ENCODE results near the gene C1orf53. TPM values are rescaled to one million over a fixed set of nuclear protein-coding genes. Genes with fewer than 3 reads are reported as not detected.
A peak's percentile ranks its signal among the peaks of the same experiment; 100 is the strongest.

Gene C1orf53
- total and polyA plus RNA-seq, 5 experiments from 2014 or later: 1.4 to 2.7 TPM; not detected in 3

DNA sequence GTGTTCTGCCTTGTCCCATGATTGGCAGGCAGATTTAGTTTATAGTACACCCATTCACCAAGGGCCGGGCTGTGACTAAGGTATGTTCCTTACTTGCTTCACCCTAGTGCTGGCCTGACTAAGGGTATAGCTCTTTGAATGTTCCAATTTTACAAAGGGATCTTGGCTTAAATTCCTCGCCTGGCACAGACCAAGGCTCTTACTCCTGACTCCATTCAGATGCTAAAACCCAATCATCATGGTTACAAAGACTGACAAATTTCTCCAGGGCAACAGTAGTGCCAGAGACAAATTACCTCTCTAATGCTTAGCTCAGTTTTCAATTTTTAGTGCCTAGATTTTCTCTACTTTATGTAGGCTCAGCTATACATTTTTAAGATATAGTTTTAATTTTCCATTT is 11.5 kb upstream of the C1orf53 start:
- Mint-ChIP-seq H3K9me3 (peaks cover 0 to 2% (median 0%) of the 10 kb centered on the region in 9 donors), H3K27me3 (peaks cover 30 to 62% (median 39%) of the 10 kb centered on the region in 5 donors), H3K4me1 (peaks cover 0 to 2% (median 0%) of the 10 kb centered on the region in 4 donors), H3K36me3 (peaks cover 0 to 11% (median 0%) of the 10 kb centered on the region in 3 donors), H3K4me3 (no peak overlapping the region), H3K27ac (no peak overlapping the region)
- ATAC-seq (no peak), DNase-seq (no peak)
- POLR2A ChIA-PET: no interaction called here

DNA sequence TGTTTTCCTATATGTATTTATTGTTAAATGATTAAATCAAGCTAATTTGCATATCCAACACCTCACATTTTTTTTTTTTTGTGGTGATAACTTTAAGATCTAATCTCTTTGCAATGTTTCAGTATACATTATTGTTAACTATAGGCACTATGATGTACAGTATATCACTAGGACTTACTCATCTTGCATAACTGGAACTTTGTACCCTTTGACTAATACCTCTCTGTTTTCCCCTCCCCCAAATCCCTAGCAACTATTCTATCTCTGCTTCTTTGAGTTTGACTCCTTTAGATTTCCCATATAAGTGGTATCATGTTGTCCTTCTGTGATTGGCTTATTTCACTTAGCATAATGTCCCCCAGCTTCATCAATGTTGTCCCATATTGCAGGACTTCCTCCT is 9.7 kb upstream of the C1orf53 start:
- Mint-ChIP-seq H3K9me3 (peaks cover 0 to 2% (median 0%) of the 10 kb centered on the region in 9 donors), H3K4me1 (peaks cover 0 to 2% (median 0%) of the 10 kb centered on the region in 4 donors), H3K27me3 (peaks cover 38 to 74% (median 49%) of the 10 kb centered on the region in 5 donors), H3K36me3 (peaks cover 0 to 11% (median 0%) of the 10 kb centered on the region in 3 donors), H3K27ac (no peak overlapping the region), H3K4me3 (no peak overlapping the region)
- no peak for ATAC-seq
- DNase-seq: no peak
- POLR2A ChIA-PET: no interaction called here

DNA sequence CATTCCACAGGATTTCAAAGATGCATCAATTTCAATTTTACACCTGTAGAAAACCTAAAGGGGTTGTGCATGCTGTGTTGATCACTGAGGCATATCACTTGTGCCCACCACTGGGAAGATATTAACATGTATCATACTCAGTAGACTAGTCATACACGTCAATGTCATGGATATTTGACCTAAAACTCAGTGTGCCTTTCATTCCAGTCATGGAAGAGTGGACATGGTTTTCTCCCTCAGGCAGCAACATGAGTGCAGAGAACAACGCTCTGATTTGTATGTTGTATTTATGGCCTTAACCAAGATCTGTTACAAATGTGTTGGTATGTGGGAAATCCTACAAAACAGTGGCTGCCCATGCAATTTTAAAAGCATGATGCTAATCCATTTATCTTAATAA is 6.1 kb upstream of the C1orf53 start:
- no peak overlapping the region for H3K27ac Mint-ChIP-seq
- POLR2A ChIA-PET: no interaction called here

DNA sequence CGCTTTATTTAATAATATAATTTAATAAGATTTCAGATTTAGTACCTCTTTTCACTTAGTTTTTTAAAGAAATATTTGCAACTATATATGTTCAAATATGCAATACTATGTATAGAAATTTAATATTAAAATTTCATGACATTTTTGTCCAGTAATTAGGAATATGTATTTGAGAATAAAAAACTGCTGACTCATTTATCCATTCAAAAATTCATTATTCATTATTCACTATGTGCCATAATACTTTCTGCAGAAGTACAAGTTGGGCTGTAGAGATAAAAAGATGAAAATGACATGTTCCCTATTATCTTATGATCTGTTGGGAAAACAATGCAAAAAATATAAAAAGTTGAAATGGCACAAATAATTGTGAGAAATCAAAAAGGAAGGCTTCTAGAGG is 3.4 kb upstream of the C1orf53 start:
- DNase-seq (no peak), ATAC-seq (no peak)
- Mint-ChIP-seq H3K4me1 (peaks cover 6 to 18% (median 12%) of the 10 kb centered on the region in 4 donors), H3K9me3 (peaks cover 0 to 2% (median 0%) of the 10 kb centered on the region in 9 donors), H3K27ac (peak overlapping the region in 1 of 10 donors; percentile 63), H3K27me3 (peaks cover 30 to 43% (median 39%) of the 10 kb centered on the region in 5 donors), H3K36me3 (peaks cover 0 to 8% (median 0%) of the 10 kb centered on the region in 3 donors), H3K4me3 (no peak overlapping the region)
- POLR2A ChIA-PET: interaction anchor here (0.6 kb wide), 1 partner anchor 59 kb away, joined by 3 read pairs; no protein-coding TSS in a partner anchor

More for the DNA sequence above, 6.1 kb upstream of the C1orf53 start:
- no peak for ATAC-seq
- H3K36me3 Mint-ChIP-seq: peaks cover 0 to 11% (median 0%) of the 10 kb centered on the region in 3 donors
- no peak for DNase-seq
- H3K4me3 Mint-ChIP-seq: no peak overlapping the region
- peaks cover 32 to 54% (median 48%) of the 10 kb centered on the region in 5 donors for H3K27me3 Mint-ChIP-seq
- H3K9me3 Mint-ChIP-seq: peaks cover 0 to 2% (median 0%) of the 10 kb centered on the region in 9 donors
- H3K4me1 Mint-ChIP-seq: peaks cover 0 to 2% (median 0%) of the 10 kb centered on the region in 4 donors

DNA sequence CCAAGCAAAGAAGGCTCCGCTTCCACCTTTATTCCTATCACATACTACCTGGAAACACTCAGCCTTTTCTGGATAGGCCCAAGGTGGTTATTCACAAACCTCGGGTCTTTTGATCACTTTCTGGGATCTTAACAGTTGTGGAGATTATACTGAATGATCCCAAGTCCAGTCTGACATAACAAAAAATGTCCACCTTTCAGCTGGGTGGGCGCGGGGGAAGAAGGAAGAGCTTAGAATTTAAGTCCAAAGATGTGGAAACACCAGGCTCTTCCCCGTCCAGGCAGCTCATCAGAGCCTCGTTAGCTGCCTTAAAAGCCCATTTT is 338 bp upstream of the C1orf53 start:
- peak overlapping the region in 8 of 10 donors; percentile 58 to 86 (median 82) for H3K27ac Mint-ChIP-seq
- DNase-seq: no peak
- H3K4me3 Mint-ChIP-seq: peak overlapping the region; percentile 73 to 91 (median 86)
- H3K27me3 Mint-ChIP-seq: peaks cover 31 to 56% (median 49%) of the 10 kb centered on the region in 5 donors
- H3K4me1 Mint-ChIP-seq: peaks cover 4 to 20% (median 12%) of the 10 kb centered on the region in 4 donors
- no peaks in the 10 kb centered on the region for H3K9me3 Mint-ChIP-seq
- no peaks in the 10 kb centered on the region for H3K36me3 Mint-ChIP-seq
- no peak for ATAC-seq
- POLR2A ChIA-PET: interaction anchor here (1.0 to 2.3 kb wide), 5 partner anchors 9 to 127 kb away, joined by 3 to 12 read pairs (median 4); partner anchors contain the start of genes DENND1B and LHX9

DNA sequence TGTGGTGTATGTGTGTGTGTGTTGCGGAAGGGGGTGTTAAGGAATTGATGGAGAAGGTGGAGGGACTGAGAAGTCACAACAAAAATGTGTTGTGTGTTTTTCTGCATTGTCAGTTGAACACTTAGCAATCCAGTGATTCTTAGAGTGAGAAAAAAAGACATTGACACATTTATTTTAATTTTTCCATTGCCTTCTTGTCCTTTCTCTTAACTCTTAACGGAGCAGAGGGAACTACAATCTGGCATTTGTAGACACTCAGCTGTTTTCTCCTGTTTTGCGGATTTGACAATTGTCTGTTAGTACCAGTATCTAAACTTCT is 725 bp downstream of the C1orf53 start:
- DNase-seq (no peak), ATAC-seq (peak in 1 of 2 donors; percentile 8)
- peak overlapping the region; percentile 80 to 99 (median 90) for H3K4me3 Mint-ChIP-seq
- POLR2A ChIA-PET: interaction anchor here (1.1 to 2.3 kb wide), 4 partner anchors 8 to 128 kb away, joined by 4 to 12 read pairs (median 7); partner anchors contain the start of genes DENND1B and LHX9
- no peaks in the 10 kb centered on the region for H3K9me3 Mint-ChIP-seq
- H3K36me3 Mint-ChIP-seq: no peaks in the 10 kb centered on the region
- H3K4me1 Mint-ChIP-seq: peaks cover 4 to 20% (median 13%) of the 10 kb centered on the region in 4 donors
- H3K27me3 Mint-ChIP-seq: peaks cover 28 to 57% (median 47%) of the 10 kb centered on the region in 5 donors
- H3K27ac Mint-ChIP-seq: peak overlapping the region in 9 of 10 donors; percentile 30 to 90 (median 82)

DNA sequence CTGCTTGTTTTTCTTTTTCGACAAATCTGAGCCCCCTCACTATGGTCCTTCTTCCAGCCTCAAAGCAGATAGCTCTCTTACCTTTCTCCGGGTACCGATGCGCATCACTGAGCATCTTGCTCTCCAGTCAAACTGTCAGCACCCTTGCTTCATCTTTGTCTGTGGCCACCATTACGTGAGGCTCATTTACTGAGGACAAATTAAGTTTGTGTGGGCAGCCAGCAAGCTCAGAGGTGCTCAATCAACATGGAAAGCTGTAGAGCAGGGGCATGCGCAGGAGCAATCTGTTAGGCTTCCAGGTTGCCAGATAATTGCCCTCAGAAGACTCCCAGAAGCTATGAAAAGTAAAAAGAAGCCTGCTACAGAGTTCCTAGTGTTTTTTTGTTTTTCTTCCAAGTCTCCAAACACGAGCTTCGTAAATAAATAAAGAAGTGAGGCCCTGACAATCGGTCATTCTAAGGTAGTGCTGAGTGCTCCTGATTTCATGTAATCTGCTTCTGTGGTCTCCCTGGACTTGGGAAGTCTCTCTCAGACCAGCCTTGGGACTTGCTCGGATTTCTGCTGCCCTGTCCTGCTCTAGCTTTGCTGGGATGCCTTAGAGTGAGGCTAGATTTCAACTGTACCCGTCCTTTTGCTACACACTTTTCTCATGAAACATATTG is 1.8 kb downstream of the C1orf53 start:
- Mint-ChIP-seq H3K36me3 (no peaks in the 10 kb centered on the region), H3K27ac (no peak overlapping the region), H3K4me1 (peaks cover 15 to 31% (median 24%) of the 10 kb centered on the region in 4 donors), H3K4me3 (peak overlapping the region in 4 of 10 donors; percentile 11 to 93 (median 20)), H3K9me3 (no peaks in the 10 kb centered on the region), H3K27me3 (peaks cover 39 to 66% (median 56%) of the 10 kb centered on the region in 5 donors)
- POLR2A ChIA-PET: interaction anchor here (0.6 to 2.3 kb wide), 2 partner anchors 14 to 307 kb away, joined by 6 to 10 read pairs; partner anchors contain the start of gene LHX9
- DNase-seq (no peak), ATAC-seq (no peak)

DNA sequence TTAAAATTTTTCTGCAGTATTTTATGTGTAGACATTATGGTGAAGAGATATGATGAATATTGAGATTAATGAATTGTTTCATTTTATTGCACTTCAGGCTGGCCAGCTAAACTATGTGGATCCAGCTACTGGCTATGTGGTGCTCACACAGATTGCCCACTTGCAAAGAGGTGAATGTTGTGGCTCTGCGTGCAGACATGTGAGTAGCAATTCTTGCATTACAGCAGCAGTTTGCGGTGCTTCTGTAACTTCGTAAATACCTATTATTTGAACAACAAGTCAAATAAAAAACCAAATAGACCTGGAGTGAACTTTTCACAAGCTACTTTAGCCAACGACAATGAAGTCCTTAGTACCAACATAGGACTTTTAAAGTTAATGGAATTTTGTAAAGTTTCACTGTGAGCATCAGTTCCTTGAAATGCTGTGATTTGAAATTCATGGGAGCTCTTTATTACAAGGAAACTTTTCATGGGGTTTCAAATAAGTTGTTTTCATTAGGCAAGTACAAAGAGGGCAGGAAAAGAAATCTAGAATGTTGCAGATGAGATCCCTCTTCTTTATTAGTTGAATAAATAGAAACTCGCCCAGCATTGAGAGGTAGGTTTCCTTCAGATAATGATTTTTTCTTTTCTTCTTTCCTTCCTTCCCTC is 3.4 kb downstream of the C1orf53 start:
- H3K4me3 Mint-ChIP-seq: no peak overlapping the region
- ATAC-seq (no peak), DNase-seq (no peak)
- POLR2A ChIA-PET: no interaction called here
- no peak overlapping the region for H3K27ac Mint-ChIP-seq
- H3K27me3 Mint-ChIP-seq: peaks cover 53 to 80% (median 69%) of the 10 kb centered on the region in 5 donors
- peaks cover 0 to 3% (median 0%) of the 10 kb centered on the region in 9 donors for H3K9me3 Mint-ChIP-seq
- H3K36me3 Mint-ChIP-seq: peaks cover 0 to 2% (median 0%) of the 10 kb centered on the region in 3 donors
- peaks cover 24 to 44% (median 39%) of the 10 kb centered on the region in 4 donors for H3K4me1 Mint-ChIP-seq

DNA sequence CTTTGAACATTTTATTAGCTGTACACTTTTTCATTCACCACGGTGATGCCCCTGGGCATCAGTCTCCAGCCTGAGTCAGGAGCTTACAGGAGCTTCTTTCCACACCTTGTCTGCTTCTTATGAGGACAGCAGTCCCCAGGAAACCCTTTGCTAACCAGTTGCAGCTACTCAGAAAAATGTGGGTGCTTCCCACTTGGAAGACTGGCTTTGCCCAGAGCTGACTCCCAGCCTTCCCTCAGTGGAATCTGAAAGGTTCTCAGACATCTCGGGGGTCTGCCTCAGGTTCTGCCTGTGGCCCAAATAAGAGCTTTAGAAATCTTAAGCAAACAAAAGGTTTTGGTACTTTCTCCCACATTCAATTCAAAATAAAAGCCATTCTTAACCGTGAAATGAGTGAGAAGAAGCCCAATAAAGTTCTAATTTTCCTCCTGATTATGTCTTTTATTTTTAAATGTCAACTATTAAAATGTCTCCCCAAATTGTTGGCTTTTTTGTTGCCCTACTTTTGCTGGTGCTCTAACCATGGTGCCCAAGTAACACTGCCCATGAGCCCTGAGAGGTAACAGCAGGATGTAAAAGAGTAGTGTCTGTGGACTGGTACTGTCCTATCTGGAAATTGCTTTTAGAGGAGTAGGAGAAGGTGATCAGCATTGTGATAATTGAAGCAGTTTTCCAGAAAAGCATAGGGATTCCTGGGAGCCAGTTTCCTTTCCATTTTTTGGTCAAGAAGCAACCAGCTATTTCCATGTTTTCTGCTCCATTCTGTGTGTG is 5.6 kb downstream of the C1orf53 start:
- POLR2A ChIA-PET: interaction anchor here (1.3 kb wide), 1 partner anchor 250 kb away, joined by 3 read pairs; no protein-coding TSS in a partner anchor
- DNase-seq: no peak
- peaks cover 0 to 4% (median 0%) of the 10 kb centered on the region in 3 donors for H3K36me3 Mint-ChIP-seq
- peaks cover 65 to 97% (median 86%) of the 10 kb centered on the region in 5 donors for H3K27me3 Mint-ChIP-seq
- peaks cover 32 to 57% (median 51%) of the 10 kb centered on the region in 4 donors for H3K4me1 Mint-ChIP-seq
- no peak for ATAC-seq
- peak overlapping the region in 1 of 10 donors; percentile 45 for H3K27ac Mint-ChIP-seq
- peak overlapping the region in 2 of 10 donors; percentile 5 to 8 for H3K4me3 Mint-ChIP-seq
- H3K9me3 Mint-ChIP-seq: peaks cover 0 to 3% (median 0%) of the 10 kb centered on the region in 9 donors

DNA sequence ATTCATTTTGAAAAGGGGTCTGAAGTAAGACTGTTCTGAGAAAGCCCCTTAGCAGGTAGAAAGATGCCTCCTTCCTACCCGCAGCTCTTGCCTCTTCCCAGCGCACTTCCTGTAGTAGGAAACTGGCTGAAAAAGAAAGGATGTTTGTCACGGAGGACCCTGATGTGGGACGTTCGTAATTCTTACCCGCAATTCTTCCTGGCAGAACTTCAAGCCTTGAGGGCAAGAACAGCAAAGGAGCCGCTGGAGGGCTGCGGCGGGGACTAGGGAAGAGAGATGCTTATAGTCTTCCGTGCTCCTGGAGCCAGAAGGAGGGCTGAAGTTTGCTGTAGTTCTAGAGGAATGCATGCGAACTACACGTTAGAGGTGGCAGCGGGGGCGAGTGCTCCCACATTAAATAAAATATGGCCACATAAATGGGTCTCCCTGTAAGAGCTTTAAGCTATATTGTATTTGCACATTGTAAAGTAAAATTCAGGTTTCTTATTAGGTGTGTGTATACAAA is 6.3 kb downstream of the C1orf53 start:
- H3K36me3 Mint-ChIP-seq: peaks cover 0 to 4% (median 0%) of the 10 kb centered on the region in 3 donors
- peaks cover 32 to 58% (median 54%) of the 10 kb centered on the region in 4 donors for H3K4me1 Mint-ChIP-seq
- H3K9me3 Mint-ChIP-seq: peaks cover 0 to 3% (median 0%) of the 10 kb centered on the region in 9 donors
- no peak overlapping the region for H3K27ac Mint-ChIP-seq
- POLR2A ChIA-PET: no interaction called here
- peak overlapping the region in 4 of 10 donors; percentile 12 to 61 (median 35) for H3K4me3 Mint-ChIP-seq
- DNase-seq (no peak), ATAC-seq (peak; percentile 14 to 23)
- peaks cover 62 to 97% (median 86%) of the 10 kb centered on the region in 5 donors for H3K27me3 Mint-ChIP-seq

DNA sequence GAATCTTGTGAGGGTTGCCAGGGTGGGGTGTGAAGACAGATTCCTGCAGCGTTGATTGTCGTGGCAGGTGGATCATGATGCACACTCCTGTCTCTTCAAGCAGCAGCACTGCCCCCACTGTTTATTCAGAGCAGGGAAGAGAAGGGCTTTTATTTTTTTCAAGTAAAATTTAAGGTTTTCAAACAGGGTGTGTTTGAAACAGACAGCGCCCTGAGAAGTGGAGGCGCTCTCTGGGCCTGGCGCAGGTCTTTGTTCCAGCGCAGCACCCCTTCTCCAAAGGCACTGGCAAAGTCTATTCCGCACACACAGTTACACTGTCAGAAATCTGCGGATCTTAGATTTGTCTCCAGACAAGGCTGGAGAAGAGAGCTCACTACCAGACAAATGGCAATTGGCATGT is 7.0 kb downstream of the C1orf53 start:
- H3K36me3 Mint-ChIP-seq: peaks cover 0 to 4% (median 0%) of the 10 kb centered on the region in 3 donors
- peak overlapping the region in 6 of 10 donors; percentile 19 to 61 (median 35) for H3K4me3 Mint-ChIP-seq
- ATAC-seq: peak in 1 of 2 donors; percentile 38
- H3K27ac Mint-ChIP-seq: no peak overlapping the region
- no peak for DNase-seq
- H3K9me3 Mint-ChIP-seq: peaks cover 0 to 3% (median 0%) of the 10 kb centered on the region in 9 donors
- peaks cover 62 to 97% (median 86%) of the 10 kb centered on the region in 5 donors for H3K27me3 Mint-ChIP-seq
- POLR2A ChIA-PET: no interaction called here
- peaks cover 35 to 65% (median 55%) of the 10 kb centered on the region in 4 donors for H3K4me1 Mint-ChIP-seq
